ENCODE measurements around the gene COQ10B. TPM values are rescaled to one million over a fixed set of nuclear protein-coding genes. Genes with fewer than 3 reads are reported as not detected.

COQ10B gene
- total RNA-seq, 1 donor from 2014 or later = 28.5 TPM

- H3K27me3 ChIP-seq = no peaks in the 10 kb centered on the region
- intact Hi-C loops (cut with DNase I) = no loop called here
- H3K4me3 ChIP-seq = no peak overlapping the region
- TF ChIP-seq POLR2AphosphoS5 (IDR thresholded peaks at IDR 0.05; ENCODE audit: insufficient read depth in 1 of 2, low read depth in 1 of 2) = no peak
- TF ChIP-seq POLR2A (IDR thresholded peaks at IDR 0.05) = no peak
- no peak for TF ChIP-seq CTCF (IDR thresholded peaks at IDR 0.05)
- H3K9me3 ChIP-seq = no peaks in the 10 kb centered on the region
- H3K4me1 ChIP-seq = peaks cover 18% of the 10 kb centered on the region
- H3K27ac ChIP-seq = no peak overlapping the region
- peaks cover 5 to 74% of the 10 kb centered on the region in 2 donors for H3K36me3 ChIP-seq
- DNase-seq (ENCODE audit: extremely low spot score in 2 of 2) = no peak
Observed at GRCh38 chr2:197419438-197419837, 33.9 kb upstream of the COQ10B start.

- peaks cover 56% of the 10 kb centered on the region for H3K4me1 ChIP-seq
- H3K36me3 ChIP-seq = peaks cover 0 to 35% of the 10 kb centered on the region in 2 donors
- DNase-seq (ENCODE audit: extremely low spot score in 2 of 2) = no peak
- H3K27me3 ChIP-seq = no peaks in the 10 kb centered on the region
- intact Hi-C loops (cut with DNase I) = no loop called here
- H3K9me3 ChIP-seq = no peaks in the 10 kb centered on the region
- no peak overlapping the region for H3K4me3 ChIP-seq
- H3K27ac ChIP-seq = no peak overlapping the region
- no peak for TF ChIP-seq POLR2A (IDR thresholded peaks at IDR 0.05)
- no peak for TF ChIP-seq CTCF (IDR thresholded peaks at IDR 0.05)
- TF ChIP-seq POLR2AphosphoS5 (IDR thresholded peaks at IDR 0.05; ENCODE audit: insufficient read depth in 1 of 2, low read depth in 1 of 2) = no peak
Observed at GRCh38 chr2:197423307-197423706, 30.0 kb upstream of the COQ10B start.

- intact Hi-C loops (cut with DNase I) = no loop called here
- DNase-seq (ENCODE audit: extremely low spot score in 2 of 2) = no peak
Observed at GRCh38 chr2:197425550-197425949, 27.8 kb upstream of the COQ10B start.

DNA sequence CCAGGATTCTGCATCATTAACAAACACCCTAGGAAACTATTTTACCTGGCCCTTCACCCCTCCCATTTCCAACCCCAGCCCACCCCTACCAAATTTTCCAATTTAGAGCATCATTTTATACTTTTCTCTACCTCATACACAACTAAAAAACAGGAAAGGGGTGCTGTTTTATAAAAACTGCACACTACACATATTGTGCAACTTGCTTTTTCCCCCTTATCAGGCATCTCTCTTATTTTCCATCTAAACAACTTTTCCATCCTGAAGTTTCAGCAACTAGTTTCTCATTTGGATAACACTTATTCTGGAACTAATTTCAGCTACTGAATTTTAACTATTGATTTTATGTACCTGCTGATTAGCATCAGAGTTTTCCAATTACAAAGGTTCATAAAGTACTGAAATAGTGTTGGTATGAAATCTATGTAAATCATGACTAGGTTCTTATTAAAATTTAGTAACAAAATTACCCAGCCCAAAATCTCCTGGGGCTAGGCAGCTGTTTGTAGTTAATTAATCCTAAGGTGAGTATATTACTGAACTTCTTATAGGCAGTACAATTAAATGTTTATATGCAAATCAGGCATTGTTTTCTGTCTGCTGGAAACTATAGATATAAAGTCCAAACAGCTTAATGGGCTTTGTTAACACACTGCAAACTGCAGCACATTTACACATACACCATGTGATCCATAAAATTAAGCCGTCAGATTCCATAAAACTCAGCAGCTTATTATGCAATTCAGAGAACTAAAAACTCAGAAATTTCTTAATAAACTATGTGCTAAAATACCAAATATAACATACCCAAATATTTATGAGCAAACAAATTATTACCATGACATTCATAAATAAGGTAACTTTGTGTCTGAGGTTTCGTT lies 26.4 kb upstream of the COQ10B start:
- H3K27me3 ChIP-seq = no peaks in the 10 kb centered on the region
- no peaks in the 10 kb centered on the region for H3K9me3 ChIP-seq
- DNase-seq (ENCODE audit: extremely low spot score in 2 of 2) = no peak
- no peak overlapping the region for H3K27ac ChIP-seq
- peaks cover 0 to 3% of the 10 kb centered on the region in 2 donors for H3K36me3 ChIP-seq
- no peak for TF ChIP-seq CTCF (IDR thresholded peaks at IDR 0.05)
- no peak for TF ChIP-seq POLR2A (IDR thresholded peaks at IDR 0.05)
- no peak for TF ChIP-seq POLR2AphosphoS5 (IDR thresholded peaks at IDR 0.05; ENCODE audit: insufficient read depth in 1 of 2, low read depth in 1 of 2)
- intact Hi-C loops (cut with DNase I) = no loop called here
- H3K4me1 ChIP-seq = peaks cover 85% of the 10 kb centered on the region
- H3K4me3 ChIP-seq = no peak overlapping the region

More at GRCh38 chr2:197425550-197425949, 27.8 kb upstream of the COQ10B start:
- Histone ChIP-seq H3K9me3 (no peaks in the 10 kb centered on the region), H3K27ac (no peak overlapping the region), H3K4me3 (no peak overlapping the region), H3K4me1 (peaks cover 76% of the 10 kb centered on the region), H3K27me3 (no peaks in the 10 kb centered on the region), H3K36me3 (peaks cover 0 to 12% of the 10 kb centered on the region in 2 donors)
- TF ChIP-seq CTCF (IDR thresholded peaks at IDR 0.05) = no peak
- no peak for TF ChIP-seq POLR2AphosphoS5 (IDR thresholded peaks at IDR 0.05; ENCODE audit: insufficient read depth in 1 of 2, low read depth in 1 of 2)
- no peak for TF ChIP-seq POLR2A (IDR thresholded peaks at IDR 0.05)

DNA sequence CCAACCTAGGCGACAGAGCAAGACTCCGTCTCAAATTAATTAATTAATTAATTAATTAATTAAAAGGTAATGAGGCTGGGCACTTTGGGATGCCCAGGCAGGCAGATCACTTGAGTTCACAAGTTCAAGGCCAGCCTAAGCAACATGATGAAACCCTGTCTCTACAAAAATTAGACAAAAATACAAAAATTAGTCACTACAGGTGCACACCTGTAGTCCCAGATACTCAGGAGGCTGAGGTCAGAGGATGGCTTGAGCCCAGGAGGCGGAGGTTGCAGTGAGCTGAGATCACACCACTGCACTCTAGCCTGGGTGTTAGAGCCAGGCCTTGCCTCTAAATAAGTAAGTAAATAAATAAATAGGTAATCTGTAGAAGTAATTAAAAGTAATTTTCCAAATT lies 25.4 kb upstream of the COQ10B start:
- no peak overlapping the region for H3K27ac ChIP-seq
- H3K27me3 ChIP-seq = no peaks in the 10 kb centered on the region
- DNase-seq (ENCODE audit: extremely low spot score in 2 of 2) = no peak
- no peaks in the 10 kb centered on the region for H3K9me3 ChIP-seq
- peaks cover 91% of the 10 kb centered on the region for H3K4me1 ChIP-seq
- TF ChIP-seq CTCF (IDR thresholded peaks at IDR 0.05) (no peak), POLR2AphosphoS5 (IDR thresholded peaks at IDR 0.05; ENCODE audit: insufficient read depth in 1 of 2, low read depth in 1 of 2) (no peak), POLR2A (IDR thresholded peaks at IDR 0.05) (no peak)
- intact Hi-C loops (cut with DNase I) = loop anchor here (2.0 kb wide), 1 partner anchor 31 kb away; no protein-coding TSS in a partner anchor
- H3K36me3 ChIP-seq = no peaks in the 10 kb centered on the region
- H3K4me3 ChIP-seq = no peak overlapping the region
